ENCODE data around the gene CAV1. TPM values are rescaled to one million over a fixed set of nuclear protein-coding genes. Genes with fewer than 3 reads are reported as not detected.
"Not testable (repeated sequence)": the region's sequence is repeated elsewhere in the genome, so short reads cannot be mapped to it uniquely, and the experiment has no call there.

The CAV1 gene, protein sequence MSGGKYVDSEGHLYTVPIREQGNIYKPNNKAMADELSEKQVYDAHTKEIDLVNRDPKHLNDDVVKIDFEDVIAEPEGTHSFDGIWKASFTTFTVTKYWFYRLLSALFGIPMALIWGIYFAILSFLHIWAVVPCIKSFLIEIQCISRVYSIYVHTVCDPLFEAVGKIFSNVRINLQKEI
- total RNA-seq = 288 and 887 TPM in 2 replicates

DNA sequence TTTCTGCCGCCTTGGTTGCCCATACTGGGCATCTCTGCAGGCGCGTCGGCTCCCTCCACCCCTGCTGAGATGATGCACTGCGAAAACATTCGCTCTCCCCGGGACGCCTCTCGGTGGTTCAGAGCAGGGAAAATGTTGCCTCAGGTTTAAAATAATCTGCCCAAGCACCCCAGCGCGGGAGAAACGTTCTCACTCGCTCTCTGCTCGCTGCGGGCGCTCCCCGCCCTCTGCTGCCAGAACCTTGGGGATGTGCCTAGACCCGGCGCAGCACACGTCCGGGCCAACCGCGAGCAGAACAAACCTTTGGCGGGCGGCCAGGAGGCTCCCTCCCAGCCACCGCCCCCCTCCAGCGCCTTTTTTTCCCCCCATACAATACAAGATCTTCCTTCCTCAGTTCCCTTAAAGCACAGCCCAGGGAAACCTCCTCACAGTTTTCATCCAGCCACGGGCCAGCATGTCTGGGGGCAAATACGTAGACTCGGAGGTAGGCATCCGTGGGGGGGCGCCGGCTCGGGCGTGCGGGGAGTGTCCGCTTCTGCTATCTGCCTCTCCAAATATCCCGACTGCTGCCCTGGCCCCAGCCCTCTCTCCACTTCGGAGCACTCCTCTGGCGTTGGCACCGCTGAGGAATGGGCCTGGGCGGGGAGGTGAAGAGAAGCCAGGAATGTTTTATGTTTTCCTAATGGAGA lies at the start of gene CAV1:
CAV1 (plus strand) TSS at position 428 of the 689 bp plus-strand sequence; CDS start at position 455, 27 bp downstream.
- peak within 1 kb of the TSS; percentile 89 for H3K4me3 ChIP-seq (ENCODE audit: low read depth, low read length)
- TF ChIP-seq, protein P1, sequence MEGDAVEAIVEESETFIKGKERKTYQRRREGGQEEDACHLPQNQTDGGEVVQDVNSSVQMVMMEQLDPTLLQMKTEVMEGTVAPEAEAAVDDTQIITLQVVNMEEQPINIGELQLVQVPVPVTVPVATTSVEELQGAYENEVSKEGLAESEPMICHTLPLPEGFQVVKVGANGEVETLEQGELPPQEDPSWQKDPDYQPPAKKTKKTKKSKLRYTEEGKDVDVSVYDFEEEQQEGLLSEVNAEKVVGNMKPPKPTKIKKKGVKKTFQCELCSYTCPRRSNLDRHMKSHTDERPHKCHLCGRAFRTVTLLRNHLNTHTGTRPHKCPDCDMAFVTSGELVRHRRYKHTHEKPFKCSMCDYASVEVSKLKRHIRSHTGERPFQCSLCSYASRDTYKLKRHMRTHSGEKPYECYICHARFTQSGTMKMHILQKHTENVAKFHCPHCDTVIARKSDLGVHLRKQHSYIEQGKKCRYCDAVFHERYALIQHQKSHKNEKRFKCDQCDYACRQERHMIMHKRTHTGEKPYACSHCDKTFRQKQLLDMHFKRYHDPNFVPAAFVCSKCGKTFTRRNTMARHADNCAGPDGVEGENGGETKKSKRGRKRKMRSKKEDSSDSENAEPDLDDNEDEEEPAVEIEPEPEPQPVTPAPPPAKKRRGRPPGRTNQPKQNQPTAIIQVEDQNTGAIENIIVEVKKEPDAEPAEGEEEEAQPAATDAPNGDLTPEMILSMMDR (IDR thresholded peaks at IDR 0.05; ENCODE audit: insufficient read depth, low read depth, low read length) = peak; percentile 20
- peak; percentile 90 for DNase-seq (ENCODE audit: low read depth)

DNA sequence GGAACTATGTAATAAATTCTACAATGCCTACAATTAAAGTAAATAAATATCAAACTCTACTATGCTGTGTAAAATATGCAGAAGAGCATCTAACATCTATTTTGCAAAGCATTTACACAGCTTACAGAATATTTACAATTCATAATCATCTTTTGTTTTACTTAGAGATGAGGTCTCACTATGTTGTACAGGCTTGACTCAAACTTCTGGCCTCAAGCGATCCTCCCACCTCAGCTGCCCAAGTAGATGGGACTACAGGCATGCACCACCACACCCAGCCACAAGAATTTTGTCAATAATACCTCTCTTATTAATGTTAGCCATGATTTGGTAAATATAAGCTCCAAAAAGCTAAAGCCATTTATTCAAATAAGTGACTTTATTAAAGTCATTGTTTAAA lies 47.2 kb upstream of the CAV1 start:
- no peak overlapping the region for H3K4me3 ChIP-seq (ENCODE audit: low read depth, low read length)
- DNase-seq (ENCODE audit: low read depth) = no peak
- TF ChIP-seq, protein P1 (IDR thresholded peaks at IDR 0.05; ENCODE audit: insufficient read depth, low read depth, low read length) = no peak

- DNase-seq (ENCODE audit: low read depth) = no peak
- no peak overlapping the region for H3K4me3 ChIP-seq (ENCODE audit: low read depth, low read length)
Observed at GRCh38 chr7:116478834-116479233, 46.0 kb upstream of the CAV1 start.

GRCh38 chr7:116483271-116483942 lies 41.4 kb upstream of the CAV1 start:
- TF ChIP-seq, protein P1 (IDR thresholded peaks at IDR 0.05; ENCODE audit: insufficient read depth, low read depth, low read length) = no peak

More at GRCh38 chr7:116478834-116479233, 46.0 kb upstream of the CAV1 start:
- TF ChIP-seq, protein P1 (IDR thresholded peaks at IDR 0.05; ENCODE audit: insufficient read depth, low read depth, low read length) = no peak

DNA sequence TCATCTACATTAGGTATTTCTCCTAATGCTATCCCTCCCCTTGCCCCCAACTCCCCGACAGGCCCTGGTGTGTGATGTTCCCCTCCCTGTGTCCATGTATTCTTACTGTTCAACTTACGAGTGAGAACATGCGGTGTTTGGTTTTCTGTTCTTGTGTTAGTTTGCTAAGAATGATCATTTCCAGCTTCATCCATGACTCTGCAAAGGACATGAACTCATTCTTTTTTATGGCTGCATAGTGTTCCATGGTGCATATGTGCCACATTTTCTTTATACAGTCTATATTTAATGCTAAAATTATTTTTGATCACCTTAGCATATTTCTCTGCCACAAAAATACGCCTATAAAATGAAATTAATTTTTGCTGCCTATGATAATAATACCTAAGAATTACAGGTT lies 40.4 kb upstream of the CAV1 start:
- not testable (repeated sequence) for DNase-seq (ENCODE audit: low read depth)

More at GRCh38 chr7:116483271-116483942, 41.4 kb upstream of the CAV1 start:
- H3K4me3 ChIP-seq (ENCODE audit: low read depth, low read length) = no peak overlapping the region
- DNase-seq (ENCODE audit: low read depth) = no peak

GRCh38 chr7:116487907-116488521 lies 36.8 kb upstream of the CAV1 start:
- TF ChIP-seq, protein P1 (IDR thresholded peaks at IDR 0.05; ENCODE audit: insufficient read depth, low read depth, low read length) = no peak
- DNase-seq (ENCODE audit: low read depth) = no peak

More for the DNA sequence above, 40.4 kb upstream of the CAV1 start:
- H3K4me3 ChIP-seq (ENCODE audit: low read depth, low read length) = not testable (repeated sequence)

DNA sequence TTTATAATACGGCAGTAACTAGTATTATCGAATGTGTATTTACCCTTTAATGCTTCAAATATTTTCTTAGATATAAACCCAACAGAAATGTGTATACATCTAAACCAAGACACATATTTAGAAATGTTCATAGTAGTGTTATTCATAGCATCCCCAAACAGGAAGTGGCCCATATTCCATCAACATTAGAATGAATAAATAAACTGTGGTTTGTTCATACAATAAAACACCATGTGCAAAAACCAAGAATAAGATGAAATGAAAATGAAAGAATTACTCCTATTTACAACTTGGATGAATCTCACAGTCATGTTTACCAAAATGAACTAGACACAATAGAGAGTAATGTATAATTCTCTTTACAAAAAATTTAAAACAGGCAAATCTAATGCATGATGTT lies 34.5 kb upstream of the CAV1 start:
- TF ChIP-seq, protein P1 (IDR thresholded peaks at IDR 0.05; ENCODE audit: insufficient read depth, low read depth, low read length) = no peak
- peak; percentile 37 for DNase-seq (ENCODE audit: low read depth)
- H3K4me3 ChIP-seq (ENCODE audit: low read depth, low read length) = no peak overlapping the region

More at GRCh38 chr7:116487907-116488521, 36.8 kb upstream of the CAV1 start:
- no peak overlapping the region for H3K4me3 ChIP-seq (ENCODE audit: low read depth, low read length)
